HEK293 (cell line): ENCODE measurements around the gene MTMR3.

ENCODE experiments used
- CTCF ChIA-PET: fragments of 350-600 bp; formaldehyde crosslinking; extraction: SDS; loops from one replicate; lab custom pipeline; 2021; ENCODE audit warnings: antibody characterized with exemption; lab: Yijun Ruan, JAX
- POLR2A ChIA-PET: fragments of 300-600 bp; formaldehyde crosslinking; extraction: SDS; loops from one replicate; lab custom pipeline; 2020; ENCODE audit warnings: antibody characterized with exemption, inconsistent platforms; lab: Yijun Ruan, JAX
- H3K27ac ChIP-seq: fragments of 200-500 bp; sonication (Bioruptor generic); 2 replicates; pipeline ENCODE4 v1.5.1; 2014; ENCODE audit warnings: low read depth, low read length, control low read depth, inconsistent platforms; ENCODE audit errors: extremely low read depth
- H3K36me3 ChIP-seq, 2 experiments: fragments of 200-500 bp in 1 of 2; sonication (Bioruptor generic) in 1 of 2; 1 replicate in 1 of 2; 2 replicates in 1 of 2; pipeline ENCODE4 v1.5.1; 2014 to 2017; ENCODE audit warnings: inconsistent platforms in 2 of 2, low read length in 2 of 2; ENCODE audit not compliant: control insufficient read depth in 2 of 2, insufficient read depth in 1 of 2
- H3K4me1 ChIP-seq: fragments of 200-500 bp; sonication (Bioruptor generic); 2 replicates; pipeline ENCODE4 v1.5.1; 2014; ENCODE audit warnings: mild to moderate bottlenecking, low read length, inconsistent platforms; ENCODE audit not compliant: control insufficient read depth, insufficient read depth
- H3K4me3 ChIP-seq: 2 replicates; pipeline ENCODE4 v1.5.1; 2011; ENCODE audit warnings: low read depth, mild to moderate bottlenecking, control low read depth, low read length, moderate library complexity
- H3K9me3 ChIP-seq: fragments of 200-500 bp; sonication (Bioruptor generic); 2 replicates; pipeline ENCODE4 v1.5.1; 2014; ENCODE audit warnings: low read depth, low read length, inconsistent platforms; ENCODE audit not compliant: control insufficient read depth, insufficient read depth
- EGR2 ChIP-seq: fragments of 450-650 bp; formaldehyde crosslinking; IDR thresholded peaks from 2 replicates; pipeline ENCODE4 v1.5.1; 2016; ENCODE audit warnings: low read depth, missing biosample characterization, missing genetic modification characterization
- GLIS2 ChIP-seq: fragments of 450-650 bp; formaldehyde crosslinking; IDR thresholded peaks from 2 replicates; pipeline ENCODE4 v1.5.1; 2016; ENCODE audit warnings: missing biosample characterization, missing genetic modification characterization
- PRDM1 ChIP-seq: fragments of 450-650 bp; formaldehyde crosslinking; IDR thresholded peaks from 2 replicates; pipeline ENCODE4; 2016; ENCODE audit warnings: missing biosample characterization, missing genetic modification characterization
- TRIM28 ChIP-seq: IDR thresholded peaks from 2 replicates; pipeline ENCODE4 v1.6.1; 2011; ENCODE audit warnings: low read length, control low read depth, borderline replicate concordance
- WT1 ChIP-seq: fragments of 450-650 bp; formaldehyde crosslinking; IDR thresholded peaks from 2 replicates; pipeline ENCODE4 v1.5.1; 2016; ENCODE audit warnings: missing biosample characterization, missing genetic modification characterization
- ZBTB1 ChIP-seq: fragments of 450-650 bp; formaldehyde crosslinking; IDR thresholded peaks from 2 replicates; pipeline ENCODE4 v1.5.1; 2016; ENCODE audit warnings: missing biosample characterization, missing genetic modification characterization
- ZBTB48 ChIP-seq: fragments of 450-650 bp; formaldehyde crosslinking; IDR thresholded peaks from 2 replicates; pipeline ENCODE4 v1.5.1; 2016; ENCODE audit warnings: missing biosample characterization, missing genetic modification characterization
- ZFP69B ChIP-seq: fragments of 450-650 bp; formaldehyde crosslinking; IDR thresholded peaks from 2 replicates; pipeline ENCODE4 v1.5.1; 2016; ENCODE audit warnings: missing biosample characterization, missing genetic modification characterization
- ZNF146 ChIP-seq: fragments of 450-650 bp; formaldehyde crosslinking; IDR thresholded peaks from 2 replicates; pipeline ENCODE4 v1.5.1; 2016; ENCODE audit warnings: missing biosample characterization, missing genetic modification characterization
- ZNF23 ChIP-seq: fragments of 450-650 bp; formaldehyde crosslinking; IDR thresholded peaks from 2 replicates; pipeline ENCODE4 v1.5.1; 2016; ENCODE audit warnings: missing biosample characterization, missing genetic modification characterization, borderline replicate concordance
- ZNF473 ChIP-seq: fragments of 450-650 bp; formaldehyde crosslinking; IDR thresholded peaks from 2 replicates; pipeline ENCODE4 v1.5.1; 2017; ENCODE audit warnings: missing biosample characterization, missing genetic modification characterization
- ZNF48 ChIP-seq: fragments of 450-650 bp; formaldehyde crosslinking; IDR thresholded peaks from 2 replicates; pipeline ENCODE4 v1.5.1; 2016; ENCODE audit warnings: missing biosample characterization, missing genetic modification characterization
- ZNF501 ChIP-seq: fragments of 450-650 bp; formaldehyde crosslinking; IDR thresholded peaks from 2 replicates; pipeline ENCODE4 v1.5.1; 2016; ENCODE audit warnings: missing biosample characterization, missing genetic modification characterization
- ZNF521 ChIP-seq: fragments of 450-650 bp; formaldehyde crosslinking; IDR thresholded peaks from 2 replicates; pipeline ENCODE4 v1.5.1; 2017; ENCODE audit warnings: missing biosample characterization, mild to moderate bottlenecking, missing genetic modification characterization
- ZNF548 ChIP-seq: fragments of 450-650 bp; formaldehyde crosslinking; IDR thresholded peaks from 2 replicates; pipeline ENCODE4 v1.5.1; 2016; ENCODE audit warnings: missing biosample characterization, missing genetic modification characterization
- ZNF621 ChIP-seq: fragments of 450-650 bp; formaldehyde crosslinking; IDR thresholded peaks from 2 replicates; pipeline ENCODE4 v1.5.1; 2017; ENCODE audit warnings: missing biosample characterization, missing genetic modification characterization
- ZNF792 ChIP-seq: fragments of 450-650 bp; formaldehyde crosslinking; IDR thresholded peaks from 2 replicates; pipeline ENCODE4 v1.5.1; 2016; ENCODE audit warnings: missing biosample characterization, missing genetic modification characterization
- ZNF843 ChIP-seq: fragments of 450-650 bp; formaldehyde crosslinking; IDR thresholded peaks from 2 replicates; pipeline ENCODE4 v1.5.1; 2016; ENCODE audit warnings: missing biosample characterization, missing genetic modification characterization
- TF ChIP-seq, protein P1 (sequence below): fragments of 450-650 bp; formaldehyde crosslinking; IDR thresholded peaks from 2 replicates; pipeline ENCODE4 v1.5.1; 2016; ENCODE audit warnings: missing biosample characterization, missing genetic modification characterization
- TF ChIP-seq, protein P2 (sequence below): fragments of 450-650 bp; formaldehyde crosslinking; IDR thresholded peaks from 2 replicates; pipeline ENCODE4 v1.5.1; 2017; ENCODE audit warnings: missing biosample characterization, mild to moderate bottlenecking, missing genetic modification characterization, moderate library complexity
- TF ChIP-seq, protein P3 (sequence below): fragments of 450-650 bp; formaldehyde crosslinking; IDR thresholded peaks from 2 replicates; pipeline ENCODE4 v1.5.1; 2016; ENCODE audit warnings: missing biosample characterization, missing genetic modification characterization

The MTMR3 gene

DNA sequence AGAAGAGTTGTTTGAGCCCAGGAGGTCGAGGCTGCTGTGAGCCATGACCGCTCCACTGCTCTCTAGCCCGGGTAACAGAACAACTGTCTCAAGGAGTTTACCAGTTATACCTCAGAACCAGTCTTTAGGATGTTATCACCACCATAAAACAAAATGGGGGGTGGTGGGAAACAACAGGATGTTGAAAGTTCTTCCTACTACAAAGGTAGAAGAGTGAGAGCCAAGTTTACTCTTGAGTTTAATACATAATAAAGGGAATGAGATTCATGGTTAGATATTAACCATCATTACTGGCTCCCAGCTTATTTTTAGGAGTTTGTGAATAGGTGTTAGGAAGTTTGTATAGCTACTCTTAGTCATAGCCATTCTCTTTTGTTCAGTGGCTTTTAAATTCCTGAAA is 118.5 kb downstream of the MTMR3 start:
- Histone ChIP-seq H3K36me3 (peaks cover 11 to 45% of the 10 kb centered on the region in 2 experiments), H3K4me1 (peaks cover 9% of the 10 kb centered on the region), H3K9me3 (no peaks in the 10 kb centered on the region), H3K4me3 (no peak overlapping the region), H3K27ac (no peak overlapping the region)
- POLR2A ChIA-PET: interaction anchor here (1.3 kb wide), 1 partner anchor 118 kb away, joined by 3 read pairs; no protein-coding TSS in a partner anchor
- CTCF ChIA-PET: interaction anchor here (0.6 to 1.9 kb wide), 4 partner anchors 22 to 315 kb away, joined by 3 to 7 read pairs (median 4); no protein-coding TSS in a partner anchor
- no peak for TF ChIP-seq ZNF521
- TF ChIP-seq TRIM28: no peak
- TF ChIP-seq ZFP69B (tag by site-specific recombination): no peak
- TF ChIP-seq, protein P1, sequence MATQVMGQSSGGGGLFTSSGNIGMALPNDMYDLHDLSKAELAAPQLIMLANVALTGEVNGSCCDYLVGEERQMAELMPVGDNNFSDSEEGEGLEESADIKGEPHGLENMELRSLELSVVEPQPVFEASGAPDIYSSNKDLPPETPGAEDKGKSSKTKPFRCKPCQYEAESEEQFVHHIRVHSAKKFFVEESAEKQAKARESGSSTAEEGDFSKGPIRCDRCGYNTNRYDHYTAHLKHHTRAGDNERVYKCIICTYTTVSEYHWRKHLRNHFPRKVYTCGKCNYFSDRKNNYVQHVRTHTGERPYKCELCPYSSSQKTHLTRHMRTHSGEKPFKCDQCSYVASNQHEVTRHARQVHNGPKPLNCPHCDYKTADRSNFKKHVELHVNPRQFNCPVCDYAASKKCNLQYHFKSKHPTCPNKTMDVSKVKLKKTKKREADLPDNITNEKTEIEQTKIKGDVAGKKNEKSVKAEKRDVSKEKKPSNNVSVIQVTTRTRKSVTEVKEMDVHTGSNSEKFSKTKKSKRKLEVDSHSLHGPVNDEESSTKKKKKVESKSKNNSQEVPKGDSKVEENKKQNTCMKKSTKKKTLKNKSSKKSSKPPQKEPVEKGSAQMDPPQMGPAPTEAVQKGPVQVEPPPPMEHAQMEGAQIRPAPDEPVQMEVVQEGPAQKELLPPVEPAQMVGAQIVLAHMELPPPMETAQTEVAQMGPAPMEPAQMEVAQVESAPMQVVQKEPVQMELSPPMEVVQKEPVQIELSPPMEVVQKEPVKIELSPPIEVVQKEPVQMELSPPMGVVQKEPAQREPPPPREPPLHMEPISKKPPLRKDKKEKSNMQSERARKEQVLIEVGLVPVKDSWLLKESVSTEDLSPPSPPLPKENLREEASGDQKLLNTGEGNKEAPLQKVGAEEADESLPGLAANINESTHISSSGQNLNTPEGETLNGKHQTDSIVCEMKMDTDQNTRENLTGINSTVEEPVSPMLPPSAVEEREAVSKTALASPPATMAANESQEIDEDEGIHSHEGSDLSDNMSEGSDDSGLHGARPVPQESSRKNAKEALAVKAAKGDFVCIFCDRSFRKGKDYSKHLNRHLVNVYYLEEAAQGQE (tag by site-specific recombination): no peak
- TF ChIP-seq WT1 (tag by site-specific recombination): no peak
- TF ChIP-seq ZNF501 (tag by site-specific recombination): no peak
- no peak for TF ChIP-seq ZNF473 (tag by site-specific recombination)
- TF ChIP-seq, protein P2, sequence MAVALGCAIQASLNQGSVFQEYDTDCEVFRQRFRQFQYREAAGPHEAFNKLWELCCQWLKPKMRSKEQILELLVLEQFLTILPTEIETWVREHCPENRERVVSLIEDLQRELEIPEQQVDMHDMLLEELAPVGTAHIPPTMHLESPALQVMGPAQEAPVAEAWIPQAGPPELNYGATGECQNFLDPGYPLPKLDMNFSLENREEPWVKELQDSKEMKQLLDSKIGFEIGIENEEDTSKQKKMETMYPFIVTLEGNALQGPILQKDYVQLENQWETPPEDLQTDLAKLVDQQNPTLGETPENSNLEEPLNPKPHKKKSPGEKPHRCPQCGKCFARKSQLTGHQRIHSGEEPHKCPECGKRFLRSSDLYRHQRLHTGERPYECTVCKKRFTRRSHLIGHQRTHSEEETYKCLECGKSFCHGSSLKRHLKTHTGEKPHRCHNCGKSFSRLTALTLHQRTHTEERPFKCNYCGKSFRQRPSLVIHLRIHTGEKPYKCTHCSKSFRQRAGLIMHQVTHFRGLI: no peak
- TF ChIP-seq ZNF548 (tag by site-specific recombination): no peak
- no peak for TF ChIP-seq ZNF23 (tag by site-specific recombination)

DNA sequence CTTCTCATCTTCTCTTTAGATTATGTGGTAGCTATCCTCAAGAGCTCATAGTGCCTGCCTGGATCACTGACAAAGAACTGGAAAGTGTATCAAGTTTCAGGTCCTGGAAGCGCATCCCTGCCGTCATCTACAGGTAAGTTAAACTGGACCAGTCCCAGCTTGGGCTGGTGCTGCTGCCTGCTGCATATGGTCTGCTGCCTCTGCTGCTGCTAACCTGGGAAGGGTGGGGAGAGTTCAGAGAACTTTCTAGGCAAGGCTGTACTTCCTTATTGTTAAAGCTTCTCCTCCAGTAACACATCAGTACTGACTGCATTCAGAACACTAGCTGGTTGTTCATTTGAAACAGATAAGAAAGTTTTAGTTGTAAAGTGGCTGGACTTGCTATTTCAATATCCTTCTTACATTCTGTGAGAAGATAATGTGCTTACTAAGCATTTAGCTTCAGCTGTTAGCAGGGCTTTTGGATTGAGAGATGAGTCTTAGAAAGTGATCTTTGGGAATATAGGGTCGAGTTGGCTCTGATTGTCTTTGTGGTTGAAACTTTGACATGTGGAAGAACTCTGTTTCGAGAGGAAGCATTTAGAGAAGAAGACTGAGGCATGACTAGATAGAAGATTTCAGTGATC is 120.0 kb downstream of the MTMR3 start:
- CTCF ChIA-PET: interaction anchor here (0.6 to 7.0 kb wide), 12 partner anchors 13 to 416 kb away, joined by 3 to 43 read pairs (median 4); no protein-coding TSS in a partner anchor

DNA sequence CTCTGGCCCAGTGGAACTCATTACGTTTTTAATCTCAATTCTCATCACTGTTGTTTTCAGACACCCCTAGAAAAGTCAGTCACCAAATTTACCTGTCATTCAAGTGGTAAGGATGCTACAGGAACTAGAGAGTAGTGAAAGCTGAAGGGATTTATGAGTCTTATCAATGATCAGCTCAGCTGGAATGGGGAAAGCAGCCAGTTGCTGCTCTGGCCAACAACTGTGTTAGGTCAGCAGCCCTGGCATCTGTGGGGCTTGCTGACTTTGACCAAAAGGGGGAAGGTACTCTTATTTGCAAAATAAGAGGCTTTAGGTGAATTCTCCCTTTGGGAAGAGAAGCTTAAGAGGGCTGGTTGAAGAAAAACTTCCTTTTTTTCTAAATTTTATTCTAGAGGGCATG is 121.1 kb downstream of the MTMR3 start:
- H3K36me3 ChIP-seq: peaks cover 21 to 66% of the 10 kb centered on the region in 2 experiments
- no peak overlapping the region for H3K27ac ChIP-seq
- CTCF ChIA-PET: interaction anchor here (0.7 to 7.0 kb wide), 35 partner anchors 8 to 420 kb away, joined by 3 to 50 read pairs (median 9); no protein-coding TSS in a partner anchor
- H3K4me3 ChIP-seq: no peak overlapping the region
- H3K4me1 ChIP-seq: peaks cover under 1% of the 10 kb centered on the region; the same call in 1 of the 2 replicates
- TF ChIP-seq ZNF792 (no peak), ZNF48 (tag by site-specific recombination) (no peak), PRDM1 (tag by site-specific recombination) (peak; percentile 67)
- TF ChIP-seq, protein P3, sequence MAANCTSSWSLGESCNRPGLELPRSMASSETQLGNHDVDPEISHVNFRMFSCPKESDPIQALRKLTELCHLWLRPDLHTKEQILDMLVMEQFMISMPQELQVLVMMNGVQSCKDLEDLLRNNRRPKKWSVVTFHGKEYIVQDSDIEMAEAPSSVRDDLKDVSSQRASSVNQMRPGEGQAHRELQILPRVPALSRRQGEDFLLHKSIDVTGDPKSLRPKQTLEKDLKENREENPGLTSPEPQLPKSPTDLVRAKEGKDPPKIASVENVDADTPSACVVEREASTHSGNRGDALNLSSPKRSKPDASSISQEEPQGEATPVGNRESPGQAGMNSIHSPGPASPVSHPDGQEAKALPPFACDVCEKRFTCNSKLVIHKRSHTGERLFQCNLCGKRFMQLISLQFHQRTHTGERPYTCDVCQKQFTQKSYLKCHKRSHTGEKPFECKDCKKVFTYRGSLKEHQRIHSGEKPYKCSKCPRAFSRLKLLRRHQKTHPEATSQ (tag by site-specific recombination): no peak
- POLR2A ChIA-PET: no interaction called here
- no peaks in the 10 kb centered on the region for H3K9me3 ChIP-seq

More for the DNA sequence above, 120.0 kb downstream of the MTMR3 start:
- Histone ChIP-seq H3K27ac (no peak overlapping the region), H3K4me3 (no peak overlapping the region), H3K9me3 (no peaks in the 10 kb centered on the region), H3K36me3 (peaks cover 17 to 60% of the 10 kb centered on the region in 2 experiments), H3K4me1 (peaks cover 8% of the 10 kb centered on the region)
- POLR2A ChIA-PET: no interaction called here
- TF ChIP-seq EGR2 (tag by site-specific recombination): no peak
- no peak for TF ChIP-seq ZNF843 (tag by site-specific recombination)
- TF ChIP-seq ZNF621 (tag by site-specific recombination): no peak
- no peak for TF ChIP-seq GLIS2 (tag by site-specific recombination)
- no peak for TF ChIP-seq ZNF146 (tag by site-specific recombination)
- TF ChIP-seq ZBTB48 (tag by site-specific recombination): no peak
- 0 out of 2 replicates have a peak, but pooled peaks have one; percentile 24 for TF ChIP-seq PRDM1 (tag by site-specific recombination)
- no peak for TF ChIP-seq ZBTB1
